Osteocyte (in vitro differentiated cells): Measurements from ENCODE around the gene CEACAM5. TPM values are rescaled to one million over a fixed set of nuclear protein-coding genes. Genes with fewer than 3 reads are reported as not detected.
A peak's percentile ranks its signal among the peaks of the same experiment; 100 is the strongest.

Experiments
- DNase-seq: peaks from one replicate; pipeline ENCODE4 v3.0.0; 2021; ENCODE audit warnings: mixed read lengths; ENCODE audit not compliant: unreplicated experiment; ENCODE audit errors: extremely low spot score
- H3K27ac Mint-ChIP-seq: one replicate; pipeline ENCODE4 v1.8.0; 2021; ENCODE audit warnings: mild to moderate bottlenecking, mixed read lengths; ENCODE audit not compliant: unreplicated experiment
- H3K27me3 Mint-ChIP-seq: one replicate; pipeline ENCODE4 v1.8.0; 2021; ENCODE audit warnings: mixed read lengths; ENCODE audit not compliant: unreplicated experiment
- H3K36me3 Mint-ChIP-seq: one replicate; pipeline ENCODE4 v1.8.0; 2021; ENCODE audit warnings: mixed read lengths; ENCODE audit not compliant: unreplicated experiment
- H3K4me1 Mint-ChIP-seq: one replicate; pipeline ENCODE4 v1.8.0; 2021; ENCODE audit warnings: mixed read lengths; ENCODE audit not compliant: unreplicated experiment
- H3K4me3 Mint-ChIP-seq: one replicate; pipeline ENCODE4 v1.8.0; 2021; ENCODE audit warnings: mild to moderate bottlenecking, moderate library complexity, mixed read lengths; ENCODE audit not compliant: unreplicated experiment
- H3K9me3 Mint-ChIP-seq: one replicate; pipeline ENCODE4 v1.8.0; 2021; ENCODE audit warnings: mixed read lengths; ENCODE audit not compliant: unreplicated experiment
- long read RNA-seq: library from polyadenylated mRNA; unstranded; transcript quantifications from one replicate; pipeline ENCODE4 v2.0.0, GENCODE V29; 2021
- total RNA-seq: library from RNA; stranded (reverse); gene quantifications from 2 replicates; pipeline ENCODE4 v1.2.1, GENCODE V29; 2021
- TF ChIP-seq, protein P1 (sequence below): fragments of 200-600 bp; sonication (generic); IDR thresholded peaks from 2 replicates; pipeline ENCODE4 v1.5.0; 2021; ENCODE audit warnings: antibody characterized with exemption, mild to moderate bottlenecking, moderate library complexity

The CEACAM5 gene
- total RNA-seq = not detected in 2 replicates
- long read RNA-seq = 0 reads

DNA sequence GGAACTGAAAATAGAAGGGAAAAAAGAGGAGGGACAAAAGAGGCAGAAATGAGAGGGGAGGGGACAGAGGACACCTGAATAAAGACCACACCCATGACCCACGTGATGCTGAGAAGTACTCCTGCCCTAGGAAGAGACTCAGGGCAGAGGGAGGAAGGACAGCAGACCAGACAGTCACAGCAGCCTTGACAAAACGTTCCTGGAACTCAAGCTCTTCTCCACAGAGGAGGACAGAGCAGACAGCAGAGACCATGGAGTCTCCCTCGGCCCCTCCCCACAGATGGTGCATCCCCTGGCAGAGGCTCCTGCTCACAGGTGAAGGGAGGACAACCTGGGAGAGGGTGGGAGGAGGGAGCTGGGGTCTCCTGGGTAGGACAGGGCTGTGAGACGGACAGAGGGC is at the start of gene CEACAM5:
CEACAM5 (plus strand) TSS at position 146 of the 400 bp plus-strand sequence; CDS start at position 252, 106 bp downstream.
- Mint-ChIP-seq H3K36me3 (no peaks in the 10 kb centered on the region), H3K27me3 (peaks cover 4% of the 10 kb centered on the region), H3K9me3 (no peaks in the 10 kb centered on the region), H3K27ac (no peak within 1 kb of the TSS), H3K4me3 (no peak within 1 kb of the TSS), H3K4me1 (no peaks in the 10 kb centered on the region)
- TF ChIP-seq, protein P1, sequence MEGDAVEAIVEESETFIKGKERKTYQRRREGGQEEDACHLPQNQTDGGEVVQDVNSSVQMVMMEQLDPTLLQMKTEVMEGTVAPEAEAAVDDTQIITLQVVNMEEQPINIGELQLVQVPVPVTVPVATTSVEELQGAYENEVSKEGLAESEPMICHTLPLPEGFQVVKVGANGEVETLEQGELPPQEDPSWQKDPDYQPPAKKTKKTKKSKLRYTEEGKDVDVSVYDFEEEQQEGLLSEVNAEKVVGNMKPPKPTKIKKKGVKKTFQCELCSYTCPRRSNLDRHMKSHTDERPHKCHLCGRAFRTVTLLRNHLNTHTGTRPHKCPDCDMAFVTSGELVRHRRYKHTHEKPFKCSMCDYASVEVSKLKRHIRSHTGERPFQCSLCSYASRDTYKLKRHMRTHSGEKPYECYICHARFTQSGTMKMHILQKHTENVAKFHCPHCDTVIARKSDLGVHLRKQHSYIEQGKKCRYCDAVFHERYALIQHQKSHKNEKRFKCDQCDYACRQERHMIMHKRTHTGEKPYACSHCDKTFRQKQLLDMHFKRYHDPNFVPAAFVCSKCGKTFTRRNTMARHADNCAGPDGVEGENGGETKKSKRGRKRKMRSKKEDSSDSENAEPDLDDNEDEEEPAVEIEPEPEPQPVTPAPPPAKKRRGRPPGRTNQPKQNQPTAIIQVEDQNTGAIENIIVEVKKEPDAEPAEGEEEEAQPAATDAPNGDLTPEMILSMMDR = no peak
- peak; percentile 63 for DNase-seq

DNA sequence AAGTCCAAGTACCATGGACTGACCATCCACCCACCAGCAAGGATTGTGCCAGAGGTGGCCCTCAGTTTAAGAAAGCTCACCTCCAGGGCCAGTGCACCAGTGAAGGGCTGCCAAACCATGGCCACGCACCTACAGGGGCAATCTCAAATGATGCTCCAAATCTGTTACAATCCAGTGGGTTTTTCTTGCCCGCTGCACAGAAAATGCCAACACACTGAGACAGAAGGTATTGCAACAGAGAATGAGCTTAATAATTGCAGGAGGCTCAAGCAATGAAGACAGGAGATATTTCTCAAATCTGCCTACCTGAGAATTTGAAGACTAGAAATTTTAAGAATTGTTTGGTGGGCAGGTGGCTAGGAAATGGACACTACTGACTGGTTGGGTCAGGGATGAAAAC is 42.4 kb upstream of the CEACAM5 start:
- no peak for DNase-seq
- no peaks in the 10 kb centered on the region for H3K36me3 Mint-ChIP-seq
- no peaks in the 10 kb centered on the region for H3K27me3 Mint-ChIP-seq
- H3K4me1 Mint-ChIP-seq = no peaks in the 10 kb centered on the region
- TF ChIP-seq, protein P1 = no peak
- peaks cover 21% of the 10 kb centered on the region for H3K9me3 Mint-ChIP-seq
- H3K4me3 Mint-ChIP-seq = no peak overlapping the region
- no peak overlapping the region for H3K27ac Mint-ChIP-seq

DNA sequence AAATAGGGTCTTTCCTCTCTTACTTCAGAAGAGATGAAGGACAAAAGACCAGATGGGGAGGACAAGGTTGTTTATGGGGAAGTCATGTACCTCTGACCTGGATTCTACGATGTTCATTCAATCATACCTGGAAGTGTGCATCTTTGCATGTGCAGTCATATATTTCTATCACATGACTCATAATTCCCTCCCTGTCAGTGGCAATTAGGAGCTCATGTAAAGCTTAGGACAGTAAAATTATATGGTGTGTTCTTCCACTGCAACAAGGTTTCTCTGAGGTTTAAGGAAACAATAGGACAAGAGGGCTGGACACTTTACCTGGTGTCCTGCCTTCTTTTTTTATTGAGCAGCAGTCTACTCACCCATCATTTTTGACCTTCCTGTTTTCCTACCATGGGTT is 40.1 kb upstream of the CEACAM5 start:
- DNase-seq = no peak
- Mint-ChIP-seq H3K27me3 (no peaks in the 10 kb centered on the region), H3K4me1 (no peaks in the 10 kb centered on the region), H3K4me3 (no peak overlapping the region), H3K36me3 (no peaks in the 10 kb centered on the region), H3K27ac (no peak overlapping the region), H3K9me3 (peaks cover 21% of the 10 kb centered on the region)
- TF ChIP-seq, protein P1 = no peak

DNA sequence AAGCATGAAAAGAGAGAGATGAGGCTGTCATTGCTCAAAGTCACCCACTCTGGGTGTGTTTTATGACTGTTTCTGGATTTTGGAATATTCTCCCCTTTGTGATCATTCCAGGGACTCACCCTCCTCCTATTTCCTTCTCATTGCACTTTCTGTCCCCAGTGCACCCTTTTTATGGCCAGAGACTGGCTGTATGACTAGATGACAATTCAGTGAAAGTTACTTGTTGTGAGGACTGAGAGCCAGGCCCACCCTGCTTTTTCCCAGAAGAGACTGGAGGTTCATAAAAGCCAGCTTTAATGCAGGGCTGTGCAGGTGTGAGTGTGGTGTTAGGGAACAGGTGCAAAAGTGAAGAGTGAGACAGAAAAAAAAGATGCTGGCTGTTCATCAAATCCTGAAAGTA is 37.7 kb upstream of the CEACAM5 start:
- Mint-ChIP-seq H3K9me3 (peaks cover 8% of the 10 kb centered on the region), H3K4me3 (no peak overlapping the region), H3K27ac (no peak overlapping the region), H3K4me1 (no peaks in the 10 kb centered on the region), H3K27me3 (no peaks in the 10 kb centered on the region), H3K36me3 (no peaks in the 10 kb centered on the region)
- DNase-seq = no peak
- TF ChIP-seq, protein P1 = no peak

DNA sequence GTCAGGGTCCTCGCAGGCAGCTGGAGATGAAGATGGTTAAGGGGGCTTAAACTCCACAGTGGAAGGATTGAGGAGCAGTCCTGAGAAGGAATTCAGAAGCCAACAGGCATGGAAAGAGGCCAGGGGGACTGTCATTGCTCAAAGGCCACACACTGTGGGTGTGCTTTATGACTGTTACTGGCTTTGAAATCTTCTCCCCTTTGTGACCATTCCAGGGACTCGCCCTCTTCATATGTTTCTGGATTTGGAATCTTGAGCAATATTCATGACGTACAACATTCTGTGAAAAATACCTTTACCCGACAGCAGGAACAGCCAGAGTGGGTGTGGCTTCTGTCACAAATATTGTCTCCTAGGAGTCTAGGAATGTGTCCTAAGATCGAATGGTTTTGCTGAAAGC is 36.9 kb upstream of the CEACAM5 start:
- DNase-seq = no peak
- Mint-ChIP-seq H3K36me3 (no peaks in the 10 kb centered on the region), H3K27ac (no peak overlapping the region), H3K9me3 (peaks cover 8% of the 10 kb centered on the region), H3K4me3 (no peak overlapping the region), H3K27me3 (peaks cover 3% of the 10 kb centered on the region), H3K4me1 (no peaks in the 10 kb centered on the region)
- TF ChIP-seq, protein P1 = no peak
